ENCODE data around the gene NRF1. TPM values are rescaled to one million over a fixed set of nuclear protein-coding genes. Genes with fewer than 3 reads are reported as not detected.

Gene NRF1
- polyA plus RNA-seq, 2 of the 4 experiments (the other 2 are of a cell fraction) = 11.2 to 18.5 TPM

DNA sequence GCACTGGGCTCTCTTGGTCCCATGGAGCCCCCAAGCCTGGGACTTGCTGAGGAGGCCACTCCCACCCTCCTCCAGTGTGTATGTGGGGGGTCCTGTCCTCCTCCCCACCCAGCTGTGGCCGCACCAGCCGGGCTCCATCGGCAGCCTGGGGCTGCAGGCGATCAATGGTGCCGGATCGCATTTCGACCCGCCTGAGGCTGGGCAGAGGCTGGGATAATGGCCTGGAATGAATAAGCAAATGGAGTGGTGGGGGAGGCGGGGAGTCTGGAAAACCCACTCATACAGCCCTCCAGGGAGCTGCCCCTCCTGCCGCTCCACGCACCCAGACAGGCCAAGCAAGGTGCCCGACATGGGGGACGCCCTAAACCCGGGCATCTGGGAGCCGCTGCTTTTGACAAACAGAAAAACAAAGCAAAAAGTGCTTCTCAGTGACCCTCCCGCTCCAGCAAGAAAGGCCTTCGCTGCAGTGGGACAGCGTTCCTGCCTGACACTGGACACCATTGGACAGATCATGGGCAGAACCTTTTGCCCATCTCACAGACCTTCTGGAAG lies 160.5 kb downstream of the NRF1 start:
- TF ChIP-seq JUNB (IDR thresholded peaks at IDR 0.05) (no peak), CHD2 (IDR thresholded peaks at IDR 0.05; ENCODE audit: low read length, partially characterized antibody) (no peak), SMC3 (IDR thresholded peaks at IDR 0.05) (no peak), HOXB5 (CRISPR knock-in tag; IDR thresholded peaks at IDR 0.05) (no peak), NFE2L2 (conservative IDR thresholded peaks at IDR 0.05; ENCODE audit: low read length) (no peak), HDAC2 (IDR thresholded peaks at IDR 0.05) (no peak), RNF2 (IDR thresholded peaks at IDR 0.05; ENCODE audit: borderline replicate concordance, low read depth) (no peak), CBX8 (IDR thresholded peaks at IDR 0.05) (no peak), NR3C1 (IDR thresholded peaks at IDR 0.05) (no peak), RAD21 (conservative IDR thresholded peaks at IDR 0.05 in 1 of 2, IDR thresholded peaks at IDR 0.05 in 1 of 2) (no peak), KDM5A (IDR thresholded peaks at IDR 0.05) (no peak)
- TF ChIP-seq, protein P1, sequence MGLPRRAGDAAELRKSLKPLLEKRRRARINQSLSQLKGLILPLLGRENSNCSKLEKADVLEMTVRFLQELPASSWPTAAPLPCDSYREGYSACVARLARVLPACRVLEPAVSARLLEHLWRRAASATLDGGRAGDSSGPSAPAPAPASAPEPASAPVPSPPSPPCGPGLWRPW (IDR thresholded peaks at IDR 0.05) = no peak
- TF ChIP-seq, protein P2, sequence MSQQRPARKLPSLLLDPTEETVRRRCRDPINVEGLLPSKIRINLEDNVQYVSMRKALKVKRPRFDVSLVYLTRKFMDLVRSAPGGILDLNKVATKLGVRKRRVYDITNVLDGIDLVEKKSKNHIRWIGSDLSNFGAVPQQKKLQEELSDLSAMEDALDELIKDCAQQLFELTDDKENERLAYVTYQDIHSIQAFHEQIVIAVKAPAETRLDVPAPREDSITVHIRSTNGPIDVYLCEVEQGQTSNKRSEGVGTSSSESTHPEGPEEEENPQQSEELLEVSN (IDR thresholded peaks at IDR 0.05; ENCODE audit: borderline replicate concordance, low read depth) = no peak
- TF ChIP-seq, protein P3, sequence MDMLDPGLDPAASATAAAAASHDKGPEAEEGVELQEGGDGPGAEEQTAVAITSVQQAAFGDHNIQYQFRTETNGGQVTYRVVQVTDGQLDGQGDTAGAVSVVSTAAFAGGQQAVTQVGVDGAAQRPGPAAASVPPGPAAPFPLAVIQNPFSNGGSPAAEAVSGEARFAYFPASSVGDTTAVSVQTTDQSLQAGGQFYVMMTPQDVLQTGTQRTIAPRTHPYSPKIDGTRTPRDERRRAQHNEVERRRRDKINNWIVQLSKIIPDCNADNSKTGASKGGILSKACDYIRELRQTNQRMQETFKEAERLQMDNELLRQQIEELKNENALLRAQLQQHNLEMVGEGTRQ (IDR thresholded peaks at IDR 0.05) = no peak
- TF ChIP-seq, protein P4, sequence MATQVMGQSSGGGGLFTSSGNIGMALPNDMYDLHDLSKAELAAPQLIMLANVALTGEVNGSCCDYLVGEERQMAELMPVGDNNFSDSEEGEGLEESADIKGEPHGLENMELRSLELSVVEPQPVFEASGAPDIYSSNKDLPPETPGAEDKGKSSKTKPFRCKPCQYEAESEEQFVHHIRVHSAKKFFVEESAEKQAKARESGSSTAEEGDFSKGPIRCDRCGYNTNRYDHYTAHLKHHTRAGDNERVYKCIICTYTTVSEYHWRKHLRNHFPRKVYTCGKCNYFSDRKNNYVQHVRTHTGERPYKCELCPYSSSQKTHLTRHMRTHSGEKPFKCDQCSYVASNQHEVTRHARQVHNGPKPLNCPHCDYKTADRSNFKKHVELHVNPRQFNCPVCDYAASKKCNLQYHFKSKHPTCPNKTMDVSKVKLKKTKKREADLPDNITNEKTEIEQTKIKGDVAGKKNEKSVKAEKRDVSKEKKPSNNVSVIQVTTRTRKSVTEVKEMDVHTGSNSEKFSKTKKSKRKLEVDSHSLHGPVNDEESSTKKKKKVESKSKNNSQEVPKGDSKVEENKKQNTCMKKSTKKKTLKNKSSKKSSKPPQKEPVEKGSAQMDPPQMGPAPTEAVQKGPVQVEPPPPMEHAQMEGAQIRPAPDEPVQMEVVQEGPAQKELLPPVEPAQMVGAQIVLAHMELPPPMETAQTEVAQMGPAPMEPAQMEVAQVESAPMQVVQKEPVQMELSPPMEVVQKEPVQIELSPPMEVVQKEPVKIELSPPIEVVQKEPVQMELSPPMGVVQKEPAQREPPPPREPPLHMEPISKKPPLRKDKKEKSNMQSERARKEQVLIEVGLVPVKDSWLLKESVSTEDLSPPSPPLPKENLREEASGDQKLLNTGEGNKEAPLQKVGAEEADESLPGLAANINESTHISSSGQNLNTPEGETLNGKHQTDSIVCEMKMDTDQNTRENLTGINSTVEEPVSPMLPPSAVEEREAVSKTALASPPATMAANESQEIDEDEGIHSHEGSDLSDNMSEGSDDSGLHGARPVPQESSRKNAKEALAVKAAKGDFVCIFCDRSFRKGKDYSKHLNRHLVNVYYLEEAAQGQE (IDR thresholded peaks at IDR 0.05) = no peak
- TF ChIP-seq, protein P5, sequence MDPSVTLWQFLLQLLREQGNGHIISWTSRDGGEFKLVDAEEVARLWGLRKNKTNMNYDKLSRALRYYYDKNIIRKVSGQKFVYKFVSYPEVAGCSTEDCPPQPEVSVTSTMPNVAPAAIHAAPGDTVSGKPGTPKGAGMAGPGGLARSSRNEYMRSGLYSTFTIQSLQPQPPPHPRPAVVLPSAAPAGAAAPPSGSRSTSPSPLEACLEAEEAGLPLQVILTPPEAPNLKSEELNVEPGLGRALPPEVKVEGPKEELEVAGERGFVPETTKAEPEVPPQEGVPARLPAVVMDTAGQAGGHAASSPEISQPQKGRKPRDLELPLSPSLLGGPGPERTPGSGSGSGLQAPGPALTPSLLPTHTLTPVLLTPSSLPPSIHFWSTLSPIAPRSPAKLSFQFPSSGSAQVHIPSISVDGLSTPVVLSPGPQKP (IDR thresholded peaks at IDR 0.05; ENCODE audit: low read depth, low read length) = no peak
- no peak for DNase-seq (ENCODE audit: low read depth in 1 of 2, low spot score in 1 of 2)
- Histone ChIP-seq H3K4me1 (0 out of 3 replicates have a peak, but pooled peaks cover 8% of the 10 kb centered on the region), H3K4me3 (no peak overlapping the region), H3K27ac (no peak overlapping the region), H3K4me2 (no peak overlapping the region), H3K9me3 (no peaks in the 10 kb centered on the region)
- CTCF ChIA-PET = interaction anchor here (0.6 to 1.7 kb wide), 2 partner anchors 34 to 239 kb away, joined by 3 to 5 read pairs; no protein-coding TSS in a partner anchor
- ATAC-seq = no peak
- POLR2A ChIA-PET = no interaction called here
- FAIRE-seq = no peak
- 93% methylated on average over 18 of the region's 18 CpGs for WGBS (ENCODE audit: missing lambda C conversion rate)

DNA sequence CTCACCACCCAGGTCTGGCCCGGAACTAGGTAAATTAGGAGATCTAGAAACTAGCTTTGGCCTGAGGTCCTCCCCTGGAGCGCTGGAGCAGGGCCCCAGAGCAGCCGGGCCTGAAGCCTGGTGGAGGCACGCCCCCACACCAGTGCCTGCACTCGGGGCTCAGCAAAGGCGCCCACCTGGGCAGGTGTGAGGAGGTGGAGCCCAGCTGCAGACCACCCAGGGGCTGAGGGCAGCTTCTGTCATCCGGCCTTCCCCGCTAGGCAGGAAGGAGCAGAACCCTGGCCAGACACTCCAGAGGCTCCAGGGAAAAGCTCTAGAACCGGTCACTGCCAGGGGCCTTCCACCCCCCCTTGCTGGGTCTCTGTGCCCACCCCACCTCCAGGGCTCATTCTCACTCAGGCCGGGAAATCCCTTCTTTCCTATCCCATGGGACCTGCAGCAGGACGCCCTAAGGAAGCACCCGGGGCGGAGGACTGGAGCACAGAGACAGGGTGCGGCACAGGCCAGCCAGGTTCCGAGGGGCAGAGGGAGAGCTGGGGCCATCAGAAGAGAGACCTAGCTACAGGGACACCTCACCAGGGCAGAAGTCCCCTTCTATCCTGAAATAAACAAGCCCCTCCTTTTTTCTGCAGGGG lies 161.2 kb downstream of the NRF1 start:
- Histone ChIP-seq H3K4me3 (no peak overlapping the region), H3K4me2 (no peak overlapping the region), H3K4me1 (0 out of 3 replicates have a peak, but pooled peaks cover 8% of the 10 kb centered on the region), H3K9me3 (no peaks in the 10 kb centered on the region), H3K27ac (no peak overlapping the region)
- POLR2A ChIA-PET = no interaction called here
- 87% methylated on average over 9 of the region's 15 CpGs for WGBS (ENCODE audit: missing lambda C conversion rate)
- DNase-seq (ENCODE audit: low read depth in 1 of 2, low spot score in 1 of 2) (no peak), FAIRE-seq (no peak), ATAC-seq (no peak)
- CTCF ChIA-PET = interaction anchor here (0.6 to 1.3 kb wide), 5 partner anchors 29 to 238 kb away, joined by 3 to 6 read pairs (median 3); no protein-coding TSS in a partner anchor
- TF ChIP-seq NFE2L2 (conservative IDR thresholded peaks at IDR 0.05; ENCODE audit: low read length) (no peak), HOXB13 (CRISPR knock-in tag; IDR thresholded peaks at IDR 0.05; ENCODE audit: low read depth) (no peak), SMC3 (IDR thresholded peaks at IDR 0.05) (no peak), ZFP36 (IDR thresholded peaks at IDR 0.05; ENCODE audit: borderline replicate concordance, partially characterized antibody) (no peak), RNF2 (IDR thresholded peaks at IDR 0.05; ENCODE audit: borderline replicate concordance, low read depth) (no peak), EHF (CRISPR knock-in tag; IDR thresholded peaks at IDR 0.05) (no peak), RARB (CRISPR knock-in tag; IDR thresholded peaks at IDR 0.05) (no peak), FOSL2 (IDR thresholded peaks at IDR 0.05) (no peak), FOSL2 (CRISPR knock-in tag; IDR thresholded peaks at IDR 0.05) (no peak), RCOR1 (IDR thresholded peaks at IDR 0.05; ENCODE audit: low read depth, low read length) (no peak), JUNB (IDR thresholded peaks at IDR 0.05) (no peak), MAFK (IDR thresholded peaks at IDR 0.05; ENCODE audit: partially characterized antibody) (no peak)
- TF ChIP-seq, protein P6, sequence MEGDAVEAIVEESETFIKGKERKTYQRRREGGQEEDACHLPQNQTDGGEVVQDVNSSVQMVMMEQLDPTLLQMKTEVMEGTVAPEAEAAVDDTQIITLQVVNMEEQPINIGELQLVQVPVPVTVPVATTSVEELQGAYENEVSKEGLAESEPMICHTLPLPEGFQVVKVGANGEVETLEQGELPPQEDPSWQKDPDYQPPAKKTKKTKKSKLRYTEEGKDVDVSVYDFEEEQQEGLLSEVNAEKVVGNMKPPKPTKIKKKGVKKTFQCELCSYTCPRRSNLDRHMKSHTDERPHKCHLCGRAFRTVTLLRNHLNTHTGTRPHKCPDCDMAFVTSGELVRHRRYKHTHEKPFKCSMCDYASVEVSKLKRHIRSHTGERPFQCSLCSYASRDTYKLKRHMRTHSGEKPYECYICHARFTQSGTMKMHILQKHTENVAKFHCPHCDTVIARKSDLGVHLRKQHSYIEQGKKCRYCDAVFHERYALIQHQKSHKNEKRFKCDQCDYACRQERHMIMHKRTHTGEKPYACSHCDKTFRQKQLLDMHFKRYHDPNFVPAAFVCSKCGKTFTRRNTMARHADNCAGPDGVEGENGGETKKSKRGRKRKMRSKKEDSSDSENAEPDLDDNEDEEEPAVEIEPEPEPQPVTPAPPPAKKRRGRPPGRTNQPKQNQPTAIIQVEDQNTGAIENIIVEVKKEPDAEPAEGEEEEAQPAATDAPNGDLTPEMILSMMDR (IDR thresholded peaks at IDR 0.05) = no peak
- TF ChIP-seq, protein P5 (IDR thresholded peaks at IDR 0.05; ENCODE audit: low read depth, low read length) = no peak
- TF ChIP-seq, protein P3 (IDR thresholded peaks at IDR 0.05) = no peak

All from A549 (cell line).